GM19043 (cell line): ENCODE data around the gene DAZAP1.
"Not testable (repeated sequence)": the region's sequence is repeated elsewhere in the genome, so short reads cannot be mapped to it uniquely, and the experiment has no call there.

Experiments used
- ATAC-seq: cut with Tn5 transposase; IDR thresholded peaks from one replicate; pipeline ENCODE4 v1.9.1; 2021; ENCODE audit warnings: low read depth; ENCODE audit not compliant: unreplicated experiment

The DAZAP1 gene

GRCh38 chr19:1409204-1410005, 2.0 kb downstream of the DAZAP1 start:
- no peak for ATAC-seq

GRCh38 chr19:1410136-1410786, 2.9 kb downstream of the DAZAP1 start:
- no peak for ATAC-seq

- no peak for ATAC-seq
These were observed 3.4 kb downstream of the DAZAP1 start for GRCh38 chr19:1410789-1411188.

GRCh38 chr19:1411255-1412191, 4.1 kb downstream of the DAZAP1 start:
- no peak for ATAC-seq

GRCh38 chr19:1412323-1412923, 5.0 kb downstream of the DAZAP1 start:
- no peak for ATAC-seq

- no peak for ATAC-seq
These were observed 5.8 kb downstream of the DAZAP1 start for GRCh38 chr19:1412995-1413800.

- no peak for ATAC-seq
These were observed 8.8 kb downstream of the DAZAP1 start for GRCh38 chr19:1416014-1416841.

- no peak for ATAC-seq
These were observed 9.8 kb downstream of the DAZAP1 start for GRCh38 chr19:1417145-1417544.

GRCh38 chr19:1417681-1418495, 10.5 kb downstream of the DAZAP1 start:
- ATAC-seq, result no peak

GRCh38 chr19:1418496-1418775, 11.1 kb downstream of the DAZAP1 start:
- ATAC-seq, result no peak

- no peak for ATAC-seq
These were observed 11.8 kb downstream of the DAZAP1 start for GRCh38 chr19:1418951-1419738.

- not testable (repeated sequence) for ATAC-seq
These were observed 12.7 kb downstream of the DAZAP1 start for GRCh38 chr19:1420085-1420484.

GRCh38 chr19:1420590-1420989, 13.2 kb downstream of the DAZAP1 start:
- no peak for ATAC-seq

GRCh38 chr19:1421218-1421957, 14.0 kb downstream of the DAZAP1 start:
- no peak for ATAC-seq

GRCh38 chr19:1421958-1422305, 14.5 kb downstream of the DAZAP1 start:
- no peak for ATAC-seq

GRCh38 chr19:1422360-1422759, 15.0 kb downstream of the DAZAP1 start:
- ATAC-seq, result no peak

- no peak for ATAC-seq
These were observed 15.6 kb downstream of the DAZAP1 start for GRCh38 chr19:1422943-1423342.
